ENCODE measurements around the gene NCKAP5L.

GRCh38 chr12:49872381-49872780 lies 44.2 kb upstream of the NCKAP5L start:
- TF ChIP-seq CTCF (IDR thresholded peaks at IDR 0.05; ENCODE audit: low read depth, low read length, poor library complexity, severe bottlenecking), result no peak
- no peak for TF ChIP-seq EZH2phosphoT487 (IDR thresholded peaks at IDR 0.05; ENCODE audit: borderline replicate concordance, low read length)
